H1 (cell line): ENCODE measurements around the gene ATP5F1C. TPM values are rescaled to one million over a fixed set of nuclear protein-coding genes. Genes with fewer than 3 reads are reported as not detected.

ENCODE experiments used
- CTCF ChIA-PET: fragments of 300-600 bp; sonication (Branson Sonifier 250); formaldehyde crosslinking; loops from one replicate; lab custom pipeline; 2021; ENCODE audit not compliant: partially characterized antibody; lab: Charles Lee
- POLR2A ChIA-PET: fragments of 300-600 bp; sonication (Branson Sonifier 250); formaldehyde crosslinking; loops from one replicate; lab custom pipeline; 2021; ENCODE audit warnings: inconsistent platforms; ENCODE audit not compliant: partially characterized antibody; lab: Charles Lee
- DNase-seq, 2 experiments: peaks; one replicate each; pipeline versions ENCODE4 v3.0.0 to v3.0.0-alpha.2; 2010 to 2022; ENCODE audit warnings: low spot score in 2 of 2, low read depth in 1 of 2, mixed read lengths in 1 of 2
- FAIRE-seq: peaks from 2 replicates; lab custom pipeline; 2011; peaks lifted over from hg19 to GRCh38; lab: Jason Lieb, UNC
- H2AFZ ChIP-seq: 2 replicates; pipeline ENCODE4 v1.8.1; 2012; ENCODE audit warnings: low read length, inconsistent platforms
- H2AK5ac ChIP-seq: 2 replicates; pipeline ENCODE4 v1.6.1; 2013; ENCODE audit warnings: low read depth, low read length
- H2BK120ac ChIP-seq: replicated peaks from 2 replicates; pipeline ENCODE3; 2013; ENCODE audit warnings: low read depth, low read length, inconsistent platforms
- H2BK12ac ChIP-seq: 2 replicates; pipeline ENCODE4 v1.6.1; 2013; ENCODE audit warnings: low read depth, low read length
- H2BK15ac ChIP-seq: 2 replicates; pipeline ENCODE4 v1.6.1; 2013; ENCODE audit warnings: low read length
- H2BK20ac ChIP-seq: 2 replicates; pipeline ENCODE4 v1.6.1; 2013; ENCODE audit warnings: low read length
- H2BK5ac ChIP-seq: 2 replicates; pipeline ENCODE4 v1.6.1; 2013; ENCODE audit warnings: low read depth, low read length
- H3K14ac ChIP-seq: 2 replicates; pipeline ENCODE4 v1.6.1; 2013; ENCODE audit warnings: inconsistent platforms; ENCODE audit not compliant: insufficient read length
- H3K18ac ChIP-seq: 2 replicates; pipeline ENCODE4 v1.6.1; 2013; ENCODE audit warnings: low read length; ENCODE audit errors: extremely low read depth
- H3K23ac ChIP-seq: 2 replicates; pipeline ENCODE4 v1.6.1; 2013; ENCODE audit warnings: inconsistent platforms; ENCODE audit not compliant: insufficient read length
- H3K23me2 ChIP-seq: 2 replicates; pipeline ENCODE4 v1.6.1; 2013; ENCODE audit warnings: low read depth, low read length
- H3K27ac ChIP-seq: 2 replicates; pipeline ENCODE4 v1.6.1; 2011; ENCODE audit warnings: low read depth, low read length, inconsistent platforms
- H3K27me3 ChIP-seq, 4 experiments: replicated peaks in 1 of 4; 1 replicate in 1 of 4; 2 replicates in 3 of 4; pipeline versions ENCODE4 v1.6.1 to v1.8.1; 2011 to 2013; ENCODE audit warnings: low read length in 3 of 4, mild to moderate bottlenecking in 3 of 4, inconsistent platforms in 2 of 4, mixed read lengths in 2 of 4, moderate library complexity in 1 of 4; ENCODE audit not compliant: control insufficient read depth in 3 of 4, insufficient read depth in 3 of 4; ENCODE audit errors: extremely low read depth in 1 of 4
- H3K36me3 ChIP-seq, 4 experiments: 2 replicates each; pipeline versions ENCODE4 v1.6.1 to v1.8.1; 2011 to 2013; ENCODE audit warnings: mild to moderate bottlenecking in 4 of 4, low read length in 3 of 4, moderate library complexity in 2 of 4, control low read depth in 1 of 4, inconsistent platforms in 1 of 4; ENCODE audit not compliant: insufficient read depth in 4 of 4, control insufficient read depth in 2 of 4
- H3K4ac ChIP-seq: replicated peaks from 2 replicates; pipeline ENCODE3; 2013; ENCODE audit warnings: low read length, low read depth, mixed read lengths, inconsistent platforms; ENCODE audit not compliant: insufficient read length
- H3K4me1 ChIP-seq, 4 experiments: replicated peaks in 1 of 4; 1 replicate in 1 of 4; 2 replicates in 3 of 4; pipeline versions ENCODE4 v1.6.1 to v1.8.1; 2011 to 2013; ENCODE audit warnings: low read length in 3 of 4, inconsistent platforms in 2 of 4, mixed read lengths in 1 of 4; ENCODE audit not compliant: insufficient read depth in 4 of 4, control insufficient read depth in 3 of 4
- H3K4me2 ChIP-seq, 2 experiments: 2 replicates each; pipeline versions ENCODE4 v1.6.1 to v1.8.1; 2011 to 2013; ENCODE audit warnings: low read depth in 2 of 2, low read length in 2 of 2, control low read depth in 1 of 2, inconsistent platforms in 1 of 2, mild to moderate bottlenecking in 1 of 2; ENCODE audit not compliant: insufficient read depth in 1 of 2
- H3K4me3 ChIP-seq, 4 experiments: fragments of 200-600, 300-600 bp in 1 of 4; sonication (generic), shearing (Covaris generic), sonication (Bioruptor Twin) in 1 of 4; 2 replicates each; pipeline versions ENCODE4 v1.5.1 to v1.8.1; 2011 to 2016; ENCODE audit warnings: low read length in 4 of 4, low read depth in 3 of 4, control low read depth in 2 of 4, inconsistent platforms in 2 of 4, mild to moderate bottlenecking in 2 of 4, mixed read lengths in 1 of 4, moderate library complexity in 1 of 4; ENCODE audit not compliant: insufficient read depth in 2 of 4; ENCODE audit errors: extremely low read depth in 1 of 4
- H3K56ac ChIP-seq: replicated peaks from 2 replicates; pipeline ENCODE3; 2013; ENCODE audit warnings: low read depth, mild to moderate bottlenecking, mixed read lengths, low read length, inconsistent platforms; ENCODE audit not compliant: insufficient read length
- H3K79me1 ChIP-seq: 2 replicates; pipeline ENCODE4 v1.6.1; 2013; ENCODE audit warnings: low read depth, low read length, control low read depth
- H3K79me2 ChIP-seq, 2 experiments: 2 replicates each; pipeline versions ENCODE4 v1.6.1 to v1.8.1; 2012 to 2013; ENCODE audit warnings: low read length in 2 of 2, mild to moderate bottlenecking in 2 of 2, inconsistent platforms in 1 of 2; ENCODE audit not compliant: insufficient read depth in 2 of 2, control insufficient read depth in 1 of 2
- H3K9ac ChIP-seq, 4 experiments: replicated peaks in 1 of 4; 1 replicate in 1 of 4; 2 replicates in 3 of 4; pipeline versions ENCODE4 v1.6.1 to v1.8.1; 2011 to 2013; ENCODE audit warnings: low read depth in 3 of 4, low read length in 3 of 4, control low read depth in 2 of 4, mild to moderate bottlenecking in 2 of 4, moderate library complexity in 2 of 4, inconsistent platforms in 1 of 4; ENCODE audit errors: extremely low read depth in 1 of 4
- H3K9me3 ChIP-seq, 2 experiments: 2 replicates each; pipeline versions ENCODE4 v1.6.1 to v1.8.1; 2012 to 2013; ENCODE audit warnings: mild to moderate bottlenecking in 2 of 2, moderate library complexity in 2 of 2, control low read depth in 1 of 2, inconsistent platforms in 1 of 2, low read depth in 1 of 2, low read length in 1 of 2, mixed read lengths in 1 of 2; ENCODE audit not compliant: insufficient read depth in 2 of 2
- H4K20me1 ChIP-seq, 2 experiments: replicated peaks in 1 of 2; 2 replicates each; pipeline versions ENCODE3 to v1.8.1; 2011 to 2013; ENCODE audit warnings: inconsistent platforms in 2 of 2, low read length in 2 of 2, mild to moderate bottlenecking in 1 of 2; ENCODE audit not compliant: insufficient read depth in 2 of 2, control insufficient read depth in 1 of 2
- H4K5ac ChIP-seq: 2 replicates; pipeline ENCODE4 v1.6.1; 2013; ENCODE audit warnings: low read length, low read depth, mixed read lengths, inconsistent platforms; ENCODE audit not compliant: insufficient read length
- H4K8ac ChIP-seq: 2 replicates; pipeline ENCODE4 v1.8.0; 2013; ENCODE audit warnings: mild to moderate bottlenecking, moderate library complexity, low read length, inconsistent platforms; ENCODE audit not compliant: insufficient read depth; ENCODE audit errors: extremely low read depth
- H4K91ac ChIP-seq: replicated peaks from 2 replicates; pipeline ENCODE3; 2013; ENCODE audit warnings: low read length, mixed read lengths, inconsistent platforms; ENCODE audit not compliant: insufficient read length
- ASH2L ChIP-seq: fragments of 200-600, 300-600 bp; sonication (generic); IDR thresholded peaks from one replicate; pipeline ENCODE4 v1.7.1; 2017; ENCODE audit warnings: low read length
- HDAC2 ChIP-seq, 2 experiments: fragments of 300-600 bp in 1 of 2; sonication (generic) in 1 of 2; IDR thresholded peaks; 2 replicates each; pipeline ENCODE4 v1.6.1; 2011 to 2012; ENCODE audit warnings: low read depth in 2 of 2, low read length in 2 of 2, mild to moderate bottlenecking in 2 of 2, moderate library complexity in 2 of 2, borderline replicate concordance in 1 of 2, inconsistent platforms in 1 of 2
- RAD21 ChIP-seq, 2 experiments: IDR thresholded peaks in 1 of 2; conservative IDR thresholded peaks in 1 of 2; 2 replicates each; pipeline ENCODE4 v1.6.1; 2011; ENCODE audit warnings: low read depth in 2 of 2, low read length in 2 of 2, improper control_type of control experiment in 1 of 2, inconsistent platforms in 1 of 2, mild to moderate bottlenecking in 1 of 2, moderate library complexity in 1 of 2
- TAF1 ChIP-seq: IDR thresholded peaks from 2 replicates; pipeline ENCODE4 v1.6.1; 2011; ENCODE audit warnings: mild to moderate bottlenecking, low read depth, low read length
- TCF12 ChIP-seq: IDR thresholded peaks from 2 replicates; pipeline ENCODE4 v1.6.1; 2011; ENCODE audit warnings: low read depth, mild to moderate bottlenecking, low read length
- WGBS, 2 experiments: shearing (Covaris generic) in 1 of 2; methylation state at CpG; one replicate each; pipeline versions ENCODE4 v1.1.6 to v1.1.7; 2013 to 2015; ENCODE audit warnings: low lambda C conversion rate in 2 of 2, mixed read lengths in 2 of 2, inconsistent platforms in 1 of 2, low coverage in 1 of 2, missing lambda C conversion rate in 1 of 2; ENCODE audit not compliant: insufficient replicate concordance in 2 of 2, insufficient coverage in 1 of 2, insufficient read length in 1 of 2; ENCODE audit errors: extremely low coverage in 1 of 2, missing lambda C conversion rate in 1 of 2; 5-methylcytosine and 5-hydroxymethylcytosine counted together
- polyA plus RNA-seq, 7 experiments: library from polyadenylated mRNA; depleted of rRNA in 3 of 7; stranded (reverse) in 5 of 7; unstranded in 2 of 7; fragments of >200 nt in 5 of 7; fragments of 200-250 nt in 2 of 7; gene quantifications; 1 replicate in 5 of 7; 2 replicates in 1 of 7; 4 replicates in 1 of 7; pipeline versions ENCODE4 v1.2.1 to v1.2.3, GENCODE V29; 2011 to 2013; ENCODE audit warnings: missing spikeins in 2 of 7, mixed read lengths in 2 of 7
- total RNA-seq: library from RNA; stranded (reverse); fragmentation: NEBNext Ultra II Directional; extraction: Animal tissue kit (Norgen Biotek cat#: 25700); gene quantifications from 2 replicates; pipeline ENCODE4 v1.2.1, GENCODE V29; 2021

Gene ATP5F1C
- total and polyA plus RNA-seq, 2 of the 8 experiments (the other 6 are each of a cell fraction or from before 2014, with no cell fraction given): 221 to 265 TPM

DNA sequence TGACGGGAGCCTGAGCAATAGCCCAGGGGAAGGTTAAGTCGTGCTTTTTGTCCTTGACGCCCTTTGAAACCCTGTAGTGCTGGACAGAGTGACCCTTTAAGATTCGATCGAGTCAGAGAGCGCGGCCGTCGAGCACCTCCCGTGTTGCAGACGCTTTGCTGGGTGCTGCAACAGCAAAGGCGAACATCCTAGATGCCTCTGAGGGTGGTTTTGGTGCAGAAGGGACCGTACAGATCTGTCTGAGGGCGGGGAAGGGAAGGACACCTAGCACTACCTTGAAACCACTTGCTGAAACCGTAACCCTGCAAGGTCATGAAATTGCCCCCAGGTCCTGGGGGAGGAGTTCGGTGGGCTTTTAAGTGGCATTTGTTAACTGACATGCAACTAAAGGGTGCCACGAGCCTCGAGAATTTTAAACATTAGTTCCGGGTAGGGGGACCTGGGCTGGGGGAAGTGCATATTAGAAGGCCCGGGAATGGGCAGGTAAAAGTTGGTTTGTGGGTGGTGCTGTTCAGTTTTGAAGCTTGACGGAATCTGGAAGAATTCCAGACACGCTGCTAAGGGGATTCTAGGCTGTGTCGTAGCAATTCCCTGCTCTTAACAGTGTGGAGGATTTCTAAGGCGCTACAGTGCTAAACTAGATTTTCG, 786 bp downstream of the ATP5F1C start:
- POLR2A ChIA-PET: interaction anchor here (0.6 to 3.2 kb wide), 8 partner anchors 10 to 257 kb away, joined by 3 to 28 read pairs (median 5); partner anchors contain the start of gene TAF3
- H3K27me3 ChIP-seq: no peaks in the 10 kb centered on the region
- peaks cover 0 to 16% (median 0%) of the 10 kb centered on the region in 4 experiments; a peak in 2 of 8 replicates for H3K36me3 ChIP-seq
- H4K8ac ChIP-seq: peak overlapping the region; percentile 93; the same call in 1 of the 2 replicates
- CTCF ChIA-PET: interaction anchor here (0.7 to 1.3 kb wide), 4 partner anchors 9 to 264 kb away, joined by 3 to 4 read pairs (median 4); no protein-coding TSS in a partner anchor
- no peak overlapping the region for H2BK12ac ChIP-seq
- no peaks in the 10 kb centered on the region for H3K9me3 ChIP-seq
- no peak overlapping the region for H4K5ac ChIP-seq
- H3K4ac ChIP-seq: no peak overlapping the region
- no peak overlapping the region for H4K91ac ChIP-seq
- FAIRE-seq: no peak
- H3K4me1 ChIP-seq: peaks cover 0 to 5% (median 1%) of the 10 kb centered on the region in 4 experiments; a peak in 4 of 7 replicates
- peak overlapping the region; percentile 59 for H3K27ac ChIP-seq
- H3K4me2 ChIP-seq: peak overlapping the region; percentile 89 to 94
- H3K79me1 ChIP-seq: peaks cover 2% of the 10 kb centered on the region; the same call in 1 of the 2 replicates
- H2BK20ac ChIP-seq: no peak overlapping the region
- 12% methylated on average over 17 of the region's 25 CpGs; no CpG with 5 or more reads in 1 of the 2 experiments for WGBS, 2 experiments
- TF ChIP-seq ASH2L (peak; percentile 3), HDAC2 (IDR thresholded peaks at IDR 0.05; ENCODE audit: borderline replicate concordance in 1 of 2, low read depth in 2 of 2, low read length in 2 of 2) (0 out of 4 replicates have a peak, but pooled peaks of 1 of the 2 experiments have one; percentile 49), TAF1 (no peak), RAD21 (IDR thresholded peaks at IDR 0.05 in 1 of 2, conservative IDR thresholded peaks at IDR 0.05 in 1 of 2; ENCODE audit: low read depth in 2 of 2, low read length in 2 of 2) (no peak), TCF12 (no peak)
- TF ChIP-seq, all 59 proteins: peak for 2
- Histone ChIP-seq H4K20me1 (peaks cover 7 to 8% of the 10 kb centered on the region in 2 experiments), H2BK5ac (peak overlapping the region; percentile 82), H2BK120ac (no peak overlapping the region), H3K18ac (no peak overlapping the region), H3K23ac (no peak overlapping the region), H3K79me2 (peaks cover 24 to 95% of the 10 kb centered on the region in 2 experiments), H3K4me3 (peak overlapping the region; percentile 77 to 98 (median 92)), H3K14ac (no peak overlapping the region), H2BK15ac (no peak overlapping the region), H3K56ac (peak overlapping the region; percentile 55), H2AK5ac (no peak overlapping the region), H2AFZ (no peak overlapping the region), H3K23me2 (0 out of 2 replicates have a peak, but pooled peaks cover 9% of the 10 kb centered on the region), H3K9ac (peak overlapping the region; percentile 73 to 92 (median 84))
- DNase-seq: no peak
